B cell (primary cell): ENCODE measurements around the gene PEPD. TPM values are rescaled to one million over a fixed set of nuclear protein-coding genes. Genes with fewer than 3 reads are reported as not detected.

ENCODE experiments used
- ATAC-seq: fragments of 200-7000 bp; cut with Tn5 transposase; one replicate; pipeline ENCODE4 v1.10.0; 2021; ENCODE audit warnings: low read depth, mild to moderate bottlenecking, moderate number of reproducible peaks, moderate library complexity
- CTCF ChIA-PET: fragments of 350-600 bp; sonication (Branson Sonifier 250); formaldehyde crosslinking; loops from one replicate; lab custom pipeline; 2021; ENCODE audit warnings: antibody characterized with exemption, inconsistent platforms; lab: Charles Lee
- POLR2A ChIA-PET: fragments of 350-600 bp; sonication (Branson Sonifier 250); formaldehyde crosslinking; loops from one replicate; lab custom pipeline; 2021; ENCODE audit warnings: antibody characterized with exemption; lab: Charles Lee
- DNase-seq: peaks from one replicate; pipeline ENCODE4 v3.0.0; 2013
- H2AFZ ChIP-seq: 2 replicates; pipeline ENCODE4 v1.6.1; 2012; ENCODE audit warnings: mild to moderate bottlenecking, low read depth, low read length; ENCODE audit not compliant: insufficient read depth, poor library complexity, severe bottlenecking
- H3K27ac ChIP-seq, 2 donors: 1 replicate in 1 of 2; 2 replicates in 1 of 2; pipeline ENCODE4 v1.5.1; 2012 to 2013; ENCODE audit warnings: low read length in 2 of 2, mild to moderate bottlenecking in 2 of 2, moderate library complexity in 1 of 2
- H3K27me3 ChIP-seq, 4 experiments: fragments of 200-600 bp in 1 of 4; sonication (generic) in 1 of 4; replicated peaks in 1 of 4; 1 replicate in 2 of 4; 2 replicates in 2 of 4; pipeline versions ENCODE4 v1.6.1 to v1.7.0; 2013 to 2016; ENCODE audit warnings: low read length in 3 of 4, mild to moderate bottlenecking in 2 of 4, mixed read lengths in 1 of 4, moderate library complexity in 1 of 4; ENCODE audit not compliant: insufficient read depth in 4 of 4, control insufficient read depth in 3 of 4; ENCODE audit errors: control extremely low read depth in 1 of 4
- H3K36me3 ChIP-seq, 2 experiments: replicated peaks in 1 of 2; 1 replicate in 1 of 2; 2 replicates in 1 of 2; pipeline versions ENCODE4 v1.6.1 to v1.7.1; 2013; ENCODE audit warnings: low read length in 1 of 2; ENCODE audit not compliant: insufficient read depth in 2 of 2, control insufficient read depth in 1 of 2; ENCODE audit errors: control extremely low read depth in 1 of 2, extremely low read depth in 1 of 2
- H3K4me1 ChIP-seq, 2 donors: fragments of 200-600 bp in 1 of 2; sonication (generic) in 1 of 2; 1 replicate in 1 of 2; 2 replicates in 1 of 2; pipeline versions ENCODE4 v1.5.1 to v1.6.1; 2013 to 2017; ENCODE audit warnings: low read length in 2 of 2; ENCODE audit not compliant: control insufficient read depth in 2 of 2, insufficient read depth in 2 of 2
- H3K4me2 ChIP-seq: replicated peaks from 2 replicates; pipeline ENCODE3; 2012; ENCODE audit warnings: mild to moderate bottlenecking, low read depth, low read length; ENCODE audit not compliant: poor library complexity, severe bottlenecking
- H3K4me3 ChIP-seq, 5 experiments: fragments of 200-600 bp in 1 of 5; sonication (generic) in 1 of 5; 1 replicate in 3 of 5; 2 replicates in 2 of 5; pipeline versions ENCODE4 v1.5.1 to v1.7.0; 2011 to 2016; ENCODE audit warnings: low read length in 4 of 5, mild to moderate bottlenecking in 4 of 5, low read depth in 2 of 5, control low read depth in 1 of 5, moderate library complexity in 1 of 5; ENCODE audit not compliant: insufficient read depth in 1 of 5; ENCODE audit errors: control extremely low read depth in 1 of 5, extremely low read depth in 1 of 5
- H3K79me2 ChIP-seq: fragments of 200-600 bp; sonication (generic); one replicate; pipeline ENCODE4 v1.6.0; 2016; ENCODE audit warnings: low read length; ENCODE audit not compliant: control insufficient read depth, insufficient read depth
- H3K9ac ChIP-seq: fragments of 200-600 bp; sonication (generic); 2 replicates; pipeline ENCODE4 v1.6.1; 2017; ENCODE audit warnings: mild to moderate bottlenecking, low read length, moderate library complexity
- H3K9me3 ChIP-seq, 3 donors: one replicate each; pipeline versions ENCODE4 v1.6.1 to v1.7.1; 2013; ENCODE audit warnings: low read length in 2 of 3; ENCODE audit not compliant: control insufficient read depth in 2 of 3, insufficient read depth in 1 of 3; ENCODE audit errors: control extremely low read depth in 1 of 3
- H4K20me1 ChIP-seq: 2 replicates; pipeline ENCODE4 v1.6.0; 2012; ENCODE audit warnings: mild to moderate bottlenecking, low read length; ENCODE audit not compliant: insufficient read depth, control insufficient read depth, poor library complexity, severe bottlenecking
- H3K27ac Mint-ChIP-seq: one replicate; pipeline ENCODE4 v1.8.0; 2021; ENCODE audit warnings: mixed read lengths
- H3K27me3 Mint-ChIP-seq: one replicate; pipeline ENCODE4 v1.8.0; 2021; ENCODE audit warnings: mixed read lengths
- H3K4me1 Mint-ChIP-seq: one replicate; pipeline ENCODE4 v1.8.0; 2021; ENCODE audit warnings: mixed read lengths
- H3K4me3 Mint-ChIP-seq: one replicate; pipeline ENCODE4 v1.8.0; 2021; ENCODE audit warnings: mixed read lengths
- H3K9me3 Mint-ChIP-seq: one replicate; pipeline ENCODE4 v1.8.0; 2022; ENCODE audit warnings: mixed read lengths; ENCODE audit not compliant: insufficient read depth
- EZH2 ChIP-seq: IDR thresholded peaks from 2 replicates; pipeline ENCODE4 v1.6.1; 2012; ENCODE audit warnings: borderline replicate concordance, low read depth, mild to moderate bottlenecking, moderate library complexity, low read length; ENCODE audit not compliant: insufficient read depth, poor library complexity, severe bottlenecking
- WGBS: methylation state at CpG from one replicate; pipeline ENCODE4 v1.1.5; 2013; ENCODE audit warnings: missing lambda C conversion rate; ENCODE audit not compliant: insufficient coverage; 5-methylcytosine and 5-hydroxymethylcytosine counted together
- intact Hi-C: fragments of 100-400 bp; cut with micrococcal nuclease; formaldehyde crosslinking; loops from one replicate; pipeline ENCODE4 v1.10.0; 2022
- polyA plus RNA-seq: library from polyadenylated mRNA; depleted of rRNA; stranded (reverse); fragments of >200 nt; gene quantifications from 2 replicates; pipeline ENCODE4 v1.2.3, GENCODE V29; 2012
- total RNA-seq, 2 donors: library from RNA; stranded (reverse); fragments of 120-200 nt in 1 of 2; gene quantifications; 1 replicate in 1 of 2; 2 replicates in 1 of 2; pipeline versions ENCODE4 v1.2.3 to v1.2.4, GENCODE V29; 2013 to 2022
- TF ChIP-seq, protein P1 (sequence below): fragments of 200-600 bp; IDR thresholded peaks from one replicate; pipeline ENCODE4 v1.8.0; 2022; ENCODE audit warnings: antibody characterized with exemption, mild to moderate bottlenecking

PEPD gene
- total and polyA plus RNA-seq, 2 donors (not counting 1 experiment from before 2014, with no cell fraction given), result 36.4 to 42.7 TPM

DNA sequence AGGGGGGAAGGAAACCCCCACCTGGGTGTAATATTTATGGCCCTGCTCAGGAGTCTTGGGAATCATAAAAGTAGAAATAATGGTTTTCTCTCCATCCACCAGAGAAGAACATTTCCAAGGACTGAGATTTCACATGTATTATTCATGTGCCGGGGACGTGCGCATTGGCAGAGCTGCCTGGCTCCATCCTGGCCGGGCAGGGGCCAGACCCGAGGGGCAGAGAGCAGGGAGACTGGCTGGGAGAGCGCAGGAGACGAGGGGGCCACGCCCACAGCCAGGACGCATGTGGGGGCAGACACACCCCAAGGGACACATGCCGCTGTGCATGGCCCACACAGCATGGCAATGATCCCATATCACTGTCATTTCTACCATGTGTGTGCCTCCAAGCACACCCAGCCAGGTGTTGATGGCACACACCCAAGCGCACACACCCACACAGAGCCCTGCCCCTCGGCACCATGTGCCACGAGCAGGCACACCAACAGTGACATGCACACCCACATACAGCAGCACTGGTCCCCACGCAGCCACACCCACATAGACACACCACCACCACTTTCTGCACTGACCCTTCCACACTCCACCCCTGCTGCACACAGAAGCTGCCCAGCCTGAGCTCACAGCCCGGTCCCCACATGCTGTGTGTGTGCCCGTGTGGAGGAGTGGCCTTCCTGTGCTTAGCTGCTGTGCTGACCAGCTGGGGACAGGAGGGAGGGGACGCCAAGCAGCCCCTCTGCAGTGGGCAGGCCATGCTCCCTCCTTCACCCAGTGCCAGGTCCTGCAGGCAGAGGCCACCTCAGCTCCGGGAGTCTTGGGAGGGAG, 108.8 kb downstream of the PEPD start:
- TF ChIP-seq, protein P1, sequence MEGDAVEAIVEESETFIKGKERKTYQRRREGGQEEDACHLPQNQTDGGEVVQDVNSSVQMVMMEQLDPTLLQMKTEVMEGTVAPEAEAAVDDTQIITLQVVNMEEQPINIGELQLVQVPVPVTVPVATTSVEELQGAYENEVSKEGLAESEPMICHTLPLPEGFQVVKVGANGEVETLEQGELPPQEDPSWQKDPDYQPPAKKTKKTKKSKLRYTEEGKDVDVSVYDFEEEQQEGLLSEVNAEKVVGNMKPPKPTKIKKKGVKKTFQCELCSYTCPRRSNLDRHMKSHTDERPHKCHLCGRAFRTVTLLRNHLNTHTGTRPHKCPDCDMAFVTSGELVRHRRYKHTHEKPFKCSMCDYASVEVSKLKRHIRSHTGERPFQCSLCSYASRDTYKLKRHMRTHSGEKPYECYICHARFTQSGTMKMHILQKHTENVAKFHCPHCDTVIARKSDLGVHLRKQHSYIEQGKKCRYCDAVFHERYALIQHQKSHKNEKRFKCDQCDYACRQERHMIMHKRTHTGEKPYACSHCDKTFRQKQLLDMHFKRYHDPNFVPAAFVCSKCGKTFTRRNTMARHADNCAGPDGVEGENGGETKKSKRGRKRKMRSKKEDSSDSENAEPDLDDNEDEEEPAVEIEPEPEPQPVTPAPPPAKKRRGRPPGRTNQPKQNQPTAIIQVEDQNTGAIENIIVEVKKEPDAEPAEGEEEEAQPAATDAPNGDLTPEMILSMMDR, result no peak
- TF ChIP-seq EZH2, result no peak
- no peaks in the 10 kb centered on the region for H4K20me1 ChIP-seq
- H3K9ac ChIP-seq, result no peak overlapping the region
- 86% methylated on average over 14 of the region's 18 CpGs for WGBS
- H3K4me3 Mint-ChIP-seq, result no peak overlapping the region
- peaks cover 4 to 5% of the 10 kb centered on the region in 2 donors for H3K4me1 ChIP-seq
- no peak overlapping the region for H2AFZ ChIP-seq
- H3K27me3 Mint-ChIP-seq, result no peaks in the 10 kb centered on the region
- no peaks in the 10 kb centered on the region for H3K27me3 ChIP-seq
- no peak overlapping the region for H3K27ac ChIP-seq
- H3K79me2 ChIP-seq, result no peaks in the 10 kb centered on the region
- H3K27ac Mint-ChIP-seq, result no peak overlapping the region
- ChIA-PET POLR2A (no interaction called here), CTCF (interaction anchor here (1.0 to 3.5 kb wide), 2 partner anchors 171 to 177 kb away, joined by 4 to 16 read pairs; no protein-coding TSS in a partner anchor)
- no peaks in the 10 kb centered on the region for H3K9me3 ChIP-seq
- H3K4me2 ChIP-seq, result no peak overlapping the region
- DNase-seq (no peak), ATAC-seq (no peak)
- H3K36me3 ChIP-seq, result peaks cover 0 to 3% of the 10 kb centered on the region in 2 experiments
- H3K4me1 Mint-ChIP-seq, result peaks cover 5% of the 10 kb centered on the region
- no peak overlapping the region for H3K4me3 ChIP-seq
- intact Hi-C loops, result no loop called here
- no peaks in the 10 kb centered on the region for H3K9me3 Mint-ChIP-seq

DNA sequence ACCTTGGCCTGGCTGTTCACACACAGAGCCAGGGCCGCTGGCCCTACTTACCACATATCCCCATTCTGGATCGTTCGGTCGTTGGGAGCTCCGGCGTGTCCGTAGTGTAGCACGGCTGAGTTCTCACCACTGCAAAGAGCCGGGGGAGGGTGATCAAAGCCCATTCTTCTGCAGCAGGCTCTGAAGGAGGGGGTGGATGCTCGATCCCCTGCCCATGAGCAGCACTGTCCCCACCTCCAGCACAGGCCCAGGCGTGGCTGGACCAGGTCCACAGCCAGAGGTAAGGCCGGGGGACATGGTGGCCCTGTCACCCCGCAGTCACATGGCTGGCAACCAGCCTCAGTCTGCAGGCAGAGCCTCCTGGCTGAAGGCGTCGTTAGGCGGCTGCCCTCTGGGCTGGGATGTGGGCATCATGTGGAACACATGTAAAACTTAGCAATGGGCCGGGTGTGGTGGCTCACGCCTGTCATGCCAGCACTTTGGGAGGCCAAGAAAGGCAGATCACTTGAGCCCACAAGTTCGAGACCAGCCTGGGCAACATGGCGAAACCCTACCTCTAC, 109.9 kb downstream of the PEPD start:
- intact Hi-C loops, result no loop called here
- Histone ChIP-seq H3K4me2 (no peak overlapping the region), H3K27me3 (no peaks in the 10 kb centered on the region), H3K36me3 (peaks cover 0 to 3% of the 10 kb centered on the region in 2 experiments), H3K4me1 (peaks cover 4 to 5% of the 10 kb centered on the region in 2 donors), H2AFZ (no peak overlapping the region), H3K4me3 (no peak overlapping the region), H4K20me1 (peaks cover under 1% of the 10 kb centered on the region), H3K79me2 (no peaks in the 10 kb centered on the region), H3K9ac (no peak overlapping the region), H3K27ac (no peak overlapping the region), H3K9me3 (no peaks in the 10 kb centered on the region)
- no peak for TF ChIP-seq EZH2
- TF ChIP-seq, protein P1, result no peak
- H3K4me3 Mint-ChIP-seq, result no peak overlapping the region
- peaks cover 5% of the 10 kb centered on the region for H3K4me1 Mint-ChIP-seq
- H3K9me3 Mint-ChIP-seq, result no peaks in the 10 kb centered on the region
- WGBS, result 97% methylated on average over 16 of the region's 20 CpGs
- H3K27ac Mint-ChIP-seq, result no peak overlapping the region
- no peak for ATAC-seq
- ChIA-PET CTCF (interaction anchor here (1.0 kb wide), 1 partner anchor 170 kb away, joined by 4 read pairs; no protein-coding TSS in a partner anchor), POLR2A (no interaction called here)
- no peak for DNase-seq
- H3K27me3 Mint-ChIP-seq, result no peaks in the 10 kb centered on the region
